GM19467 (cell line): Measurements from ENCODE around the gene G2E3.
"Not testable (repeated sequence)": the region's sequence is repeated elsewhere in the genome, so short reads cannot be mapped to it uniquely, and the experiment has no call there.

ENCODE experiments used
- ATAC-seq: cut with Tn5 transposase; IDR thresholded peaks from one replicate; pipeline ENCODE4 v1.9.1; 2021; ENCODE audit warnings: mild to moderate bottlenecking, moderate library complexity; ENCODE audit not compliant: unreplicated experiment

Gene G2E3

GRCh38 chr14:30558362-30558674, 640 bp upstream of the G2E3 start:
- no peak for ATAC-seq

- no peak for ATAC-seq
Observed at GRCh38 chr14:30559638-30560091, 707 bp downstream of the G2E3 start.

GRCh38 chr14:30560581-30560980, 1.6 kb downstream of the G2E3 start:
- ATAC-seq = no peak

GRCh38 chr14:30564235-30564867, 5.4 kb downstream of the G2E3 start:
- no peak for ATAC-seq

- ATAC-seq = no peak
Observed at GRCh38 chr14:30564868-30565248, 5.9 kb downstream of the G2E3 start.

- no peak for ATAC-seq
Observed at GRCh38 chr14:30569216-30569902, 10.4 kb downstream of the G2E3 start.

GRCh38 chr14:30569903-30570226, 10.9 kb downstream of the G2E3 start:
- ATAC-seq = no peak

GRCh38 chr14:30572237-30572636, 13.3 kb downstream of the G2E3 start:
- ATAC-seq = no peak

- ATAC-seq = no peak
Observed at GRCh38 chr14:30572771-30573170, 13.8 kb downstream of the G2E3 start.

- no peak for ATAC-seq
Observed at GRCh38 chr14:30573226-30573814, 14.4 kb downstream of the G2E3 start.

- no peak for ATAC-seq
Observed at GRCh38 chr14:30573966-30574365, 15.0 kb downstream of the G2E3 start.

- ATAC-seq = not testable (repeated sequence)
Observed at GRCh38 chr14:30574777-30575176, 15.8 kb downstream of the G2E3 start.

- not testable (repeated sequence) for ATAC-seq
Observed at GRCh38 chr14:30576333-30576732, 17.4 kb downstream of the G2E3 start.

- ATAC-seq = no peak
Observed at GRCh38 chr14:30580616-30581282, 21.8 kb downstream of the G2E3 start.

GRCh38 chr14:30581283-30581625, 22.3 kb downstream of the G2E3 start:
- no peak for ATAC-seq

- no peak for ATAC-seq
Observed at GRCh38 chr14:30582376-30582775, 23.4 kb downstream of the G2E3 start.

- ATAC-seq = no peak
Observed at GRCh38 chr14:30584058-30584630, 25.2 kb downstream of the G2E3 start.

GRCh38 chr14:30585204-30585603, 26.2 kb downstream of the G2E3 start:
- ATAC-seq = no peak

GRCh38 chr14:30587141-30587540, 28.2 kb downstream of the G2E3 start:
- no peak for ATAC-seq

GRCh38 chr14:30588873-30589272, 29.9 kb downstream of the G2E3 start:
- no peak for ATAC-seq

- ATAC-seq = no peak
Observed at GRCh38 chr14:30596935-30597334, 38.0 kb downstream of the G2E3 start.

- ATAC-seq = no peak
Observed at GRCh38 chr14:30597504-30597903, 38.5 kb downstream of the G2E3 start.
